Epidermal melanocyte (primary cell): ENCODE measurements around the gene STK39.
A peak's percentile ranks its signal among the peaks of the same experiment; 100 is the strongest.
"Not testable (repeated sequence)": the region's sequence is repeated elsewhere in the genome, so short reads cannot be mapped to it uniquely, and the experiment has no call there.

ENCODE experiments used
- DNase-seq: peaks from one replicate; pipeline ENCODE4 v3.0.0; 2011; ENCODE audit warnings: low spot score; ENCODE audit not compliant: insufficient read length

The STK39 gene

DNA sequence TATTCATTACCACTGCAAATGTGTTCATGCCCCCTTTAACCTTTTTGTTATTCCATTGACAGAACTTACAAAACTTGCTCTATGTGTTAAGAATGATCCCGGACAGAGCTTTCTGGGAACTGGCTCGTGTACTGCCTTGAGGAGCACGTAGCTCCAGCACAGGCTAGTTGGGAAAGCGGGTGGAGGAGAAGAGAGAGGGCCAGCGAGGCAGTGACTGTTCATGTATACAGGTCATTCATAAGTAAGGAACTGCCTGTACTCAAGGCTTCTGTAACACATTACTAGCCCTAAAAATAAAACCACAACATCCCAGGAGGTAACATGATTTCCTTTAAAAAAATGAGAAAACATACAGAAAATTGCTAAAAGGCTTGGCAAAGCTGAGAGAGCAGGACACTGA is 109.0 kb downstream of the STK39 start:
- no peak for DNase-seq

DNA sequence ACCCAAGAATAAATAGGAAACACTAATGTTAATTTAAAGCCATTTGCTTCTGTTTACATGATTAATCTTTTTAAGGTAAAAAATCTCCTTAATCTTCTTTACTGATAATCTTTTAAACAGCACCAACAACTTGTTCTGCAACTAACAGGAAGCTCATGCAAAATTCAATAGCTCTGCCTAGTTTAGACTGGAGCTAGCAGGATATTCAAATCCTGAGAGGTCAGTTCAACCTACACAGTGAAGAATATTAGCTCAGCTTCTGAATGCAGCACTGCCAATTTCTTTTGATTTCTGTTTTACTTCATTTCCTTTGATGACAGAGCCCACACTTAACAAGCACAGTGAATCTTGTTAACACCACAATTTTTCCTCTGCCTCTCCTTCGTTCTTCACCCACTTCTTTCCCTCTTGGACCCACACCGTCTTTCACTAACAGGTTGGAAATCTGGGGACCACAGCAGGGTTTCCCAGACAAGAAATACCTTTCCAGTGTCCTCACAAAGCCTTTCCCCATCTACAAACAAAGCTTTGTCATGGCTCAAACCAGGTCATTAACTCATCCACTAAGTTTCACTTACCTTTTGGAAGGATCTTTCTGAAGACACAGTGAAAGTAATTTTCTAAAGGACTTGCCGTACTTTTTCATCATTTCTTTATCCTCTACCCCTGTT is 109.8 kb downstream of the STK39 start:
- DNase-seq: no peak

DNA sequence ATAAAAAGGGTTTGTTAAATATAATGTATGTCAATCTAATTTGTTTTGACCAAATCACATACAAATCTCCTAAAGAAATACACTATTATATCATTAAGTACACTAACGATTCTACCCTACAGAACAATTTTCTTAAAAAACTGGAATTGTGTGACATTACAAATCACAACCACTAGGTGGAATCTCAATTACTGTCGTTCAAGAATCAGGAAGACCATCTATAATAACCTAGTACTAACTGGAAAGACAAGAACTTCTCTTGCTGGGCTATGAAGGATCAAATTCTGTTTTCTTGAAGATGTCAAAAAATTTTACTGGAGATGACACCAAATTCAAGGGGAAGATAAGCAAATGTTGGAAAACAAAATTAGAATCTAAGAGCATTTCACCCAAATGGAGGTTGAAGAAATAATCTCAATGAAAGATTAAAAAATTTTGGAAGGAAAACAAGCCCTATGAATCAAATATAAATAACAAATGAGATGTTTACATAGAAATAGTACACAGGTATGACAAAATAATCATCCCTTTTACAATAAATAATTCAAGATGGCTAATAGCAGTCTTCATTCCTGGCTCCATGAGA is 110.9 kb downstream of the STK39 start:
- DNase-seq: peak; percentile 28

DNA sequence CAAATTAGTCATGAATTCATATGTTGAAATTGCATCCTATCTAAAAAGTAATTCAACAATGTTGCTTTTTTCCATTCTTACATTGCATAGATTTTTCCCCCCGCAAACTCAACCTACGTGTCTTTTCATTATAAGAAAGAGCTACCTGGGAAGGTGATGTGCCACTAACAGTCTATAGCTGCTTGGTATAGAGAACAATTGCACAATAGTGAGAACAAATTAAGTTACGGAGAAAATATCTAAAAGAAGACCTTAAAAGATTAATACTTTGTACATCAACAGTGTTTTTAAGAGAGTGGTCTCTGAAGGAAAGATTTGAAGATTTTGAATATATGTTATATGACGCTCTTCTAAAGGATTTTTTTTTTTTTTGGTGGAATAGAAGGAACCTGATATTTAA is 111.8 kb downstream of the STK39 start:
- DNase-seq: no peak

DNA sequence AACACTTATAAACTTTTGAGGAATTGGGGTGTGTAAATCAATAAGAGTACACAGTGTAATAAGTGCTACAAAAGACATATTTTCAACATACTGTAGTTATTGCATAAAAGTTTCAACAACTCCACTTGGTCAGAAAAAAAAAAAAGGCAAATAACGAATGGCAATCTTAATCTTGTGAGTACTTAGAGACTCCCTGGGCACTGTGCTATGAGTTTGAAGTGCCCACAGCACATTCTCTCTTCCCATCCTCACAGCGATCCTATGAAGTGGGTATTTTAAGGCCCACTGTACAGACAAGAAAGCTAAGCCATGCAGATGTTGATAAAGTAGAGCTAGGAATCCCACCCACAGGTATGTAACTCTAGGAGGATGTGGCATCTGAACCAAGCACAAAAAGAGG is 112.3 kb downstream of the STK39 start:
- DNase-seq: no peak

DNA sequence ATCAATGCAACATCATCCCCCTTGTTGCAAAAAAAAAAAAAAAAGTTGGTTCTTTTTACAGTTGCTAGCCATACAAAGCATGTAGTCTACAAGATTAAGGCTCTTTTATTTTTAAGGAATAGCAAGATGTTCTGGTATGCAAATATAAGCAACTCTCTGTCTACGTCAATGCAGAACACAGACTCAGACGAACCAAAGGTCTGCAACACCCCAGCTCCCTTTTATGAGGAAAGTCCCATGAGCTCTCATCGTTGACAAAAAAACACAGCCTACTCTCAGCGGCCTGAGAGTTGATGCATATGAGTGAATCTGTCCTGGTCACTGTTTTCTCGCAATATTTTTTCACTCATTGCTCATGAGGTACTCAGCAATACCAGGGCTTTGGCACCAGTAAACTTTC is 112.9 kb downstream of the STK39 start:
- DNase-seq: no peak

DNA sequence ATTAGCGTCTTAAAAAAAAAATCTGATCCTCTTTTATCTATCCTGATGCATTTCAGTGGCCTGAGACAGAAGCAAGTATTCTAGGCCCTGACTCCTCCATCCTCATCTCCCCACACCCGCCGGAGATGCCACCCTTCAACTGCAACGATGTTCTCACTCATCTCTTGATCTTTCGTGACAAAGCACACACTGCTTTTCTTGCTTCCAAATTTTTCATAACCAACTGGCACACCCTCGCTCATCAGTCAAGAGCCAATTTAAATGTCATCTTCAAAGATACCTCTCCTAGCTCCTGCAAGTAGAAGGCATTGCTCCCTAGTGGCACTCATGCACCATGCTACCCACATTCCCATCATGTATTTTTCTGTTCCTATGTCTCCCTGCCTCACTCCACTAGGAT is 115.0 kb downstream of the STK39 start:
- DNase-seq: no peak

DNA sequence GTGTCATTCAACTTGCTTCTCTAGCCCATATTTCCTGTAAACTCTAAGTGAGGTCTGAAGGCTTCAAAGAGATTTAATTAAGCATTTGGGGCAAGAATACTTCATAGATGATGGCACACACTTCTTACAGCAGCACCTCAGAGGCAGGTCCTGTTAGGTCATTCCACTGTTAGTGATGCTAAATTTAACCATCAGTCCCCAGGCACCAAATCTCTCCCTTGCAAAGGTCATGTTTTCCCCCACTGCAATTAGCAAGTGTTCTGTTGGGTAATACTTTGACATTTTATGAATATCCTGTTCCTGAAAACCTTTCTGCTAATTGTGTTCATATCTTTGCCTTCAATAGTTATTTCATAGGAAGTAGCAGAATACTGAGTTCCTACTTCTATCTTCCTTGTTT is 117.0 kb downstream of the STK39 start:
- DNase-seq: no peak

DNA sequence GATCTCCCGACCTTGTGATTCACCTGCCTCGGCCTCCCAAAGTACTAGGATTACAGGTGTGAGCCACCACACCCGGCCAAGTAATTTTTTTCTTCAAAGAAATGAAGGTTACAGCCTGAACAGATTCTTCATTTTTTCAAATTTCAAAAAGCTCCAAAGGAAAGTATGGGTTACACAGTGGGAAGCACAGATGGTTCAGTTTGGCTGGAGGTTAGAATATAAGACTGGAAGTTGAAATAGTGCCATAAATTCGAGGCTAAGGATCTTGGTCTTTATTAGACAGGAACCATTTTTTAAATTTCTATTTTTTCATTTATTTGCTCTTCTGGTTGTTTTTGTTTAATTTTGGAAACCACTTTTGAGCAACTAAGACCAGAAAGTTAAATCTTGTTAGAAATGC is 120.0 kb downstream of the STK39 start:
- DNase-seq: no peak

DNA sequence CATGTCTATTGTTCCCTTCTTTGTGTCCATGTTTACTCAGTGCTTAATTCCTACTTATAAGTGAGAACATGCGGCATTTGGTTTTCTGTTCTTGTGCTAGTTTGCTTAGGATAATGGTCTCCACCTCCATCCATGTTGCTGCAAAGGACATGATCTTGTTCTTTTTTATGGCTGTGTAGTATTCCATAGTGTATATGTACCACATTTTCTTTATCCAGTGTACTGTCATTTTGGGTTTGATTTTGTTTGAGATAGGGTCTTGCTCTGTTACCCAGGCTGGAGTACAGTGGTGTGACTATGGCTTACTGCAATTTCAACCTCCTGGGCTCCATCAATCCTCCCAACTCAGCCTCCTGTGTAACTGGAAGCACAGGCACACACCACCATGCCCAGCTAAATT is 125.2 kb downstream of the STK39 start:
- not testable (repeated sequence) for DNase-seq

DNA sequence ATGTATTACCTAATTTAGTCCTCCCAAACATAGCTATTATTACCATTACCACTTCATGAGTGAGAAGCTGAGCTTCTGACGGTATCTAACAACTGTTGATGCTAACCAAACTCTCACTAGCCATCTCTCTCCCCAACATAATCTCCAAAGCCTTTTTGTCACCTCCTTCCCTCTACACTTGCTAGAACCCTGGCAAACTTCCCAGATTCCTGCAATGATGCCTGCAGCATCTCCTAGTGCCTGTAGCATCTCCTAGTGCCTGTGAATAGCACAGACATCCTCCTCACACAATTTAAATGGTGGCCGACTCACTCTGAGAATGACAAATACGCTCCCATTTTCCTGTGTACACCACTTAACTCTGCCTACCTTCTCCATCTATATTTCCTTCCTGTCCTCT is 126.7 kb downstream of the STK39 start:
- no peak for DNase-seq

DNA sequence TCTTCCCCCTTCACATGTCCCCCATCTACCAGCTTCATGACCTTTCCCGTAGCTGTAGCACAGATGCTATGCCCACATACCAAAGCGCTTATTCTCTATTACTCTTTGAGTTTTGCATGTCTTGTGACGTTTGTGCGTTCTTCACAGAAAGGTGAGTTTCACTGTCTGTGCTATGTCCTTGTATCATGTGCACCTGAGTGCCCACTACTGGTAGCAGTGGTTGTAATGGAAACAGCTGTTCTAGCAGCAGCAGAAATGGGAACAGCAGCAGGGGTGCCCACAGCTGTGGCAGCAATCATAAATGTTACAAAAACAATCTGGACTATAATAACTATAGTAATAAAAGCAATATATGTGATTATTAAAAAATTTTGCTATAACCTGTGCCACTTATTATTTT is 127.1 kb downstream of the STK39 start:
- DNase-seq: no peak

DNA sequence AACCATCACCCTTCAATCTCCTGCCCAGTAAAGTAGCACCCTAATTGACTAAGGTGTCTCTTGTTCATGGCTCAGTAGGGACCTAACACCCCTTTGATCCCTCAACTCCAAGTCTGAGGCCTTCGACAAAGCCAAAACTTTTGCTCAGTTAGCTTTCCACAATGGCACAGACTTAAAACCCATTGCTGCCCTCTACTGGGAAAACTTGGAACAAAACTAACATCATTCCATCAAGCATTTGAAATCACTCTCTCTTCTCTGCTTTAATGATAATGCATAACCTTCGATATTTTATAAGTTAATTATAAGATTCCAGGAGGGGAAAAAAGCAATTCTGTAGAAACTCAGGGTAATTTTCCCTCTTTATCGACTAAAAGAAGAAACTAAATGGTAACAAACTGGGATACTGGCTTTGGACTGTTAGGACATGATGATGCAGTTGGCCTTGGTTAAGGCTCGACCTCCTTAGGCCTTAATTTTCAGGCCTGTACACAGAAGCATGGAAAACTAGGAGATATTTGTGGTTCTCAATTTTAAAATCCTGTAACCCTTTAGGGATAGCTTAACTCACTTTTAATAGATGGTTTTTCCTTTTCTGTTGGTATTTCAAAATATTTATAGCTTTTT is 127.8 kb downstream of the STK39 start:
- no peak for DNase-seq

DNA sequence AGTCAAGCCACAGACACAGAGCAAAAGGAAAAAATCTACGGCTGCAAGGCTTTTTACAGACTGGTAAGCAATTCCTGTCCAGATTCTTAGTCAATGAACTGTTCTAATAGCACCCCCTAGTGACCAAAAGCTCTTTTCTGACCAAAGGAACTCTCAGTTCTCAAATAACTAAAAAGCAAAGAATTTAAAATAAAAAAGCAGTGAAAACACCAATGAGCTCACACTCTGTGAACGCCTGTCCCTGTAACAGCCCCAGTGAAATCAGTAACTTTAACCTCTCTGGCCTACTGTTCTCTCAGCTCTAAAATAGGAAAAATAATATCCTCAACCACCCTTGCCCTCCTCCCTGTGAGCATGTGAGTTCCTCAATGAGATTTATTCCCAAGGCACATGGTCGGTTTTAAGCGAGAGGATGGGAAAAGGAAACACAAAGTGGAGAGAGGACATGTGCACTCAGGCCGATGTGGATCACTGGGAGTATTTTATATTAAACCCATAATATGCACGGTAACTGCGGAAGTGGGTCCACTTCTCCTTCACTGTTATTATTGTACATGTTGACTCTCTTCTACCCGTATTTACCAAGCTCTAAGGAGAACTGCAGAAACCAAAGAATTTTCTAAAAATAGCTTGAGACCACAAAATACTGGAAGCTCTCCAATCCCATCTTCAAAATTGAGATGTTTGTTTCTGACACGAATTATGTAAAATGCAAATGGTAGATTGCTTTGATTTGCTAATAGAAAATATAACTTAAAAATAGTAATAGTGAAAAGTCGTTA is 128.5 kb downstream of the STK39 start:
- DNase-seq: peak; percentile 33

DNA sequence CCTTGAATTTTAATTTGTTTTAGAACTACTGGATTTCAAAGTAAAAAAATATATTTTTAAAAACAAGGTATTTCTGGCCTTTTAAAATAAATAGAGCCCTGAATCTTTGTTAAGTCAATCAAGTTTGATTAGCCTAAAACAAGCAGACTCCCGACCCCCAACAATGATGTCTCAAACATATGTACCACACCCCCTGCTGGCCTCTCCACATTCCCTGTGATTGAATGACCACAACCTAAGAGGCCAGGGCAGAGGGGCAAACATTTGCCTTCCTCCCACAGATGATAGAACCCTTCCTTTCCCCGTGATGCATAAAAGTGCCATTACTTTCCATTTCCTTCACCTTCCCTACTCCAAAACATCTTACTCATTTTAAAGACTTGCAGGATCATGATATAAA is 130.9 kb downstream of the STK39 start:
- DNase-seq: no peak

DNA sequence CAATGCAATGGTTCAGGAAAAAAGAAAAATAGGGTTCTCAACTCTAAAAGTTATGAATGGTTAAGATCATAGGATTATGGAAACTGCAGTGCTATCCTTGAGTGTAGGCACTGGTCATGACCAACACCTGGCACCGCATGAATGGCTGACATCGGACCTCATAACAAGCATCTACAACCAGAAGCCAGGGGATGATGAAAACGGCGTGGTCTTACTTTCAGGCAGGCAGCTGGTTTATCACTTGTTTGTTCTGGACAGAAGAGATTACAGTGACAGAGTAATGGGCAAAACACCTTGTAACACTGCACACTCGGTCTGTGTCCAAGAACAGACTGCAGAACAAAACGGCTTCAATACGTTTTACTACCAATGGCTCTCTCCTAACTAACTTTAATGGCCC is 132.8 kb downstream of the STK39 start:
- DNase-seq: no peak

DNA sequence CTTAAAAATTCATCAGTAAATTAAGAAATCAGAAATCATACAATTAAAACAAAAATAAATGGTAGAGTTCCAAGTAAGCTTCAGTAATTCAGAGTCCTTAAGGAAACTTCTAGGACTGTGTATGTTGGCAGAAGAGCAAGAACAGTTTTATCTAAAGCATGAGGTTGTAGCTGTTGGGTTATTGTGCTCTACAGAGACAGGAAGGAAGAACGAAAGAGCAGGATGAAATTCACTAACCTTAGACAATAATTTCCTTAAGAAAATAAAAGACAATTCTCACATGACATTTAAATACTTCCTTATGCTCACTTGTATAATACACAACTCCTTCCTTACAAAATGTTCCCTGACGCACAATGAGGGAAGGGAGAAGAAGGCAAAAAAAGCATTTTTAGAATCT is 133.4 kb downstream of the STK39 start:
- DNase-seq: no peak

DNA sequence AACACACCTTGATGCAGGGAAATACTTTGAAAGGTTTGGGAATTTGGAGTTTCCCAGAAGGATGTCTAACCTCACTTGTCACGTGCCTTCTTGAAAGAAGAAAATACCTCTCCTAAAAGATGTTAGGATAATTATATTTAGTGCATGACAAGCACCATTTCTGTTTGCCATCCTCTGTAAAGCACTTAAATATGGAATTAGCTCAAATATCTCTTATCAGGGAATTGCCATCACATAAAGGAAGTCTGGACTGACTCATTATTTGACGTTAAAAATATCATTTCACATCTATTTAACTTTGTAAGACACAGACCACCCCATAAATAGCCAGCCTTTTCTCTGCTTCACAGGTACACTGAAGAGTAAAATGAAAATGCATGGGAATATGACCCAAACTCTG is 140.1 kb downstream of the STK39 start:
- DNase-seq: no peak

DNA sequence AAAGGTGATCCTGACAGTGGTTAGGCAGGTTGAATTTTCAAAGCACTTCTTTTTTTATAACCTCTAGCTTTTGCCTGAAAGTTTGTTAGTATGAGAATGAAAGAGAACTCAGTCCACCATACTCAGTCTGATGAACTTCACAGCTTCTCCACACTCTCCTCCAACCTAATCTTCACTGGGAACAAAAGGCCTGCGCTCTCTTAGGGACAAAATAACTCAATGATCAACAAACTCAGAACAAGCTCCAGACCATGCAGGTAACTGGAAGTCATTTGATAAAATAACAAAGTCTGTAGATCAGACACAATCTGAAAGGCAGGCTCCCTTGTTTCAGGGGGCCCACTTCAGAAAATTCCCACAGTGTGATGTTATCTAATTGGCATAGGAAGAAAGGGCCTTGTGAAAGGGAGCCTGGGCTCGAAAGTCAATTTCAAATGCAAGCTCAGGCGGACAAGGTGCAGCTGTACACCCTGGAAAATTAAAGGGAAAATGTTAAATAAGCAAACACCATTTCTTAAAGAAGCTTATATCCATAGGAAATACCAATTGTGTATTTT is 142.2 kb downstream of the STK39 start:
- DNase-seq: no peak

DNA sequence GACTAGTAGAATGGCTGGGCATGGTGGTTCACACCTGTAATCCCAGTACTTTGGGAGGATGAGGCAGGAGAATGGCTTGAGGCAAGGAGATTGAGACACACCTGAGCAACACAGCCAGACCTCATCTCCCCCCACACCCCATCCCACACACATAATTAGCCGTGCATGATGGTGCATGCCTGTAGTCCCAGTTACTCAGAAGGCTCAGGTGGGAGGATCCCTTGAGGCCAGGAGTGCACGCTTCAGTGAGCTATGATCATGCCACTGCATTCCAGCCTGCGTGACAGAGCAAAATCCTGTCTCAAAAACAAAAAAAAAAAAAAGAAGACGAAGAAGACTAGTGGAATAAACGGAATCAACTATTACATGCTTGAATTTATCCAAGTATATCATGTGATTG is 150.0 kb downstream of the STK39 start:
- DNase-seq: no peak

DNA sequence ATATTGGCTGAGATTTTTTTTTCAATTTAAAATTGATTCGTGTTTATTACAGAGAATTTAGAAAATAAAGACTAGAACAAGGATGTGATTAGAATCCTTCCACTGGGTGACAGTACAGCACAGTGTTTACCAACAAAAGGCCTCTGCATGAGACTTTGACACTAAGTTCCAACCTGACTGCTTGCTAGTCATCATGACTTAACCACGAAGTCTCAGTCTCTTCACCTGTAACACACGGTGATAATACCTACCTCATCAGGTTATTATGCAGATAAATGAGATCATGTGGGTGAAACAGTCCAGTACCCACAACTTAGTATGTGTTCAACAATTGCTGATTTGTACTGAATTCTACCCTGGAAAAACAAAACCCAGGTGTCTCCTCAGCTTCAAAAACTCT is 151.2 kb downstream of the STK39 start:
- no peak for DNase-seq

DNA sequence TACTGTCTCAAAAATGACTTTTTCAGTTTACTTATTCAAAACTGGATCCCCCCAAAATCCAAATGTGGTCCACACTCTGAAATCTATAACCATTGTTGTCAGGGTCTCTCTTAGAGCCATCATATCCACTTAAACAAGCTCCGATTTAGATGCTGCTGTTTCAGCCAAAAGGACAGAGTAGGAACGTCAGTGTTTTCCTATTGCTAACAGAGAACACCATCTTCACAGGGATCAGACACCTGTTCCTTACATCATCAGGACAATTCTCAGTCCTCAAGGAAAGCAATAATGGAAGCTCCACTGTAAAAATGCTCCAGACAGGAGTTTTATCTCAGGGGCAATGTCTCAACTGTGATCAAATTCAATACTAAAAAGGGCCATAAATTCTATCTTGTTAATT is 155.4 kb downstream of the STK39 start:
- DNase-seq: no peak
